OCI-LY1 (cell line): Measurements from ENCODE around the gene LAX1.

Source experiments
- H2AFZ ChIP-seq: fragments of 200-600 bp; sonication (generic), shearing (Covaris generic); 2 replicates; pipeline ENCODE4 v1.6.0; 2014; ENCODE audit warnings: antibody characterized with exemption, mild to moderate bottlenecking, low read length
- H3F3A ChIP-seq: fragments of 200-600 bp; sonication (generic), shearing (Covaris generic); 2 replicates; pipeline ENCODE4 v1.6.0; 2014; ENCODE audit warnings: mild to moderate bottlenecking, antibody characterized with exemption, low read length, moderate library complexity; ENCODE audit not compliant: insufficient read depth
- H3K27ac ChIP-seq: fragments of 200-600 bp; sonication (generic); 2 replicates; pipeline ENCODE4 v1.5.1; 2014; ENCODE audit warnings: low read length, mixed run types, mild to moderate bottlenecking, low read depth; ENCODE audit not compliant: poor library complexity, severe bottlenecking
- H3K27me3 ChIP-seq: fragments of 200-600 bp; sonication (generic); 2 replicates; pipeline ENCODE4 v1.6.0; 2014; ENCODE audit warnings: antibody characterized with exemption, mild to moderate bottlenecking, low read length, moderate library complexity; ENCODE audit not compliant: insufficient read depth
- H3K36me3 ChIP-seq: fragments of 200-600 bp; sonication (generic); 2 replicates; pipeline ENCODE4 v1.6.1; 2014; ENCODE audit warnings: mild to moderate bottlenecking, antibody characterized with exemption, low read length, moderate library complexity, mixed read lengths; ENCODE audit not compliant: insufficient read depth
- H3K4me1 ChIP-seq: fragments of 200-600 bp; sonication (generic); 2 replicates; pipeline ENCODE4 v1.5.1; 2014; ENCODE audit warnings: mild to moderate bottlenecking, low read length, moderate library complexity; ENCODE audit not compliant: insufficient read depth, severe bottlenecking
- H3K4me2 ChIP-seq: fragments of 200-600 bp; sonication (generic), shearing (Covaris generic); 2 replicates; pipeline ENCODE4 v1.6.1; 2014; ENCODE audit warnings: low read length
- H3K4me3 ChIP-seq: fragments of 200-600 bp; sonication (generic); 2 replicates; pipeline ENCODE4 v1.5.1; 2014; ENCODE audit warnings: low read length, low read depth, mild to moderate bottlenecking, mixed read lengths; ENCODE audit not compliant: poor library complexity, severe bottlenecking
- H3K79me2 ChIP-seq: fragments of 200-600 bp; shearing (Covaris generic); 2 replicates; pipeline ENCODE4 v1.6.1; 2016; ENCODE audit warnings: mixed run types, low read length, mixed read lengths; ENCODE audit not compliant: insufficient read depth
- H3K9ac ChIP-seq: fragments of 200-600 bp; sonication (generic), shearing (Covaris generic); 2 replicates; pipeline ENCODE4 v1.6.1; 2014; ENCODE audit warnings: mild to moderate bottlenecking, low read length, mixed read lengths
- H3K9me2 ChIP-seq: fragments of 200-600 bp; sonication (generic), shearing (Covaris generic); 2 replicates; pipeline ENCODE4 v1.6.1; 2014; ENCODE audit warnings: low read depth, mild to moderate bottlenecking, low read length, mixed read lengths
- H3K9me3 ChIP-seq: fragments of 200-600 bp; shearing (Covaris generic); 2 replicates; pipeline ENCODE4 v1.6.1; 2014; ENCODE audit warnings: low read length, mixed read lengths
- H4K20me1 ChIP-seq: fragments of 200-600 bp; sonication (generic), shearing (Covaris generic); 2 replicates; pipeline ENCODE4 v1.6.0; 2016; ENCODE audit warnings: mild to moderate bottlenecking, low read length; ENCODE audit not compliant: insufficient read depth
- EZH2 ChIP-seq: fragments of 200-600 bp; sonication (generic), shearing (Covaris generic); IDR thresholded peaks from 2 replicates; pipeline ENCODE4 v1.8.0; 2017; ENCODE audit warnings: borderline replicate concordance, mixed run types, mild to moderate bottlenecking, antibody characterized with exemption, low read length, moderate library complexity, mixed read lengths
- TF ChIP-seq, protein P1 (sequence below): fragments of 200-600 bp; sonication (generic), shearing (Covaris generic); IDR thresholded peaks from 2 replicates; pipeline ENCODE4 v1.5.1; 2017; ENCODE audit warnings: mild to moderate bottlenecking, antibody characterized with exemption, low read length, moderate library complexity, mixed read lengths

The LAX1 gene

GRCh38 chr1:203742436-203742835, 22.5 kb upstream of the LAX1 start:
- H3K36me3 ChIP-seq: no peaks in the 10 kb centered on the region
- no peaks in the 10 kb centered on the region for H3K79me2 ChIP-seq
- no peak overlapping the region for H3K4me3 ChIP-seq
- peaks cover 13% of the 10 kb centered on the region for H3K4me1 ChIP-seq
- no peak overlapping the region for H3K27ac ChIP-seq
- H3K9ac ChIP-seq: no peak overlapping the region
- H3F3A ChIP-seq: no peaks in the 10 kb centered on the region
- no peak overlapping the region for H3K4me2 ChIP-seq
- no peak overlapping the region for H2AFZ ChIP-seq
- H4K20me1 ChIP-seq: no peaks in the 10 kb centered on the region
- no peaks in the 10 kb centered on the region for H3K9me3 ChIP-seq
- H3K9me2 ChIP-seq: no peaks in the 10 kb centered on the region
- TF ChIP-seq, protein P1, sequence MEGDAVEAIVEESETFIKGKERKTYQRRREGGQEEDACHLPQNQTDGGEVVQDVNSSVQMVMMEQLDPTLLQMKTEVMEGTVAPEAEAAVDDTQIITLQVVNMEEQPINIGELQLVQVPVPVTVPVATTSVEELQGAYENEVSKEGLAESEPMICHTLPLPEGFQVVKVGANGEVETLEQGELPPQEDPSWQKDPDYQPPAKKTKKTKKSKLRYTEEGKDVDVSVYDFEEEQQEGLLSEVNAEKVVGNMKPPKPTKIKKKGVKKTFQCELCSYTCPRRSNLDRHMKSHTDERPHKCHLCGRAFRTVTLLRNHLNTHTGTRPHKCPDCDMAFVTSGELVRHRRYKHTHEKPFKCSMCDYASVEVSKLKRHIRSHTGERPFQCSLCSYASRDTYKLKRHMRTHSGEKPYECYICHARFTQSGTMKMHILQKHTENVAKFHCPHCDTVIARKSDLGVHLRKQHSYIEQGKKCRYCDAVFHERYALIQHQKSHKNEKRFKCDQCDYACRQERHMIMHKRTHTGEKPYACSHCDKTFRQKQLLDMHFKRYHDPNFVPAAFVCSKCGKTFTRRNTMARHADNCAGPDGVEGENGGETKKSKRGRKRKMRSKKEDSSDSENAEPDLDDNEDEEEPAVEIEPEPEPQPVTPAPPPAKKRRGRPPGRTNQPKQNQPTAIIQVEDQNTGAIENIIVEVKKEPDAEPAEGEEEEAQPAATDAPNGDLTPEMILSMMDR: no peak
- no peak for TF ChIP-seq EZH2
- H3K27me3 ChIP-seq: no peaks in the 10 kb centered on the region; the same call in 1 of the 2 replicates

DNA sequence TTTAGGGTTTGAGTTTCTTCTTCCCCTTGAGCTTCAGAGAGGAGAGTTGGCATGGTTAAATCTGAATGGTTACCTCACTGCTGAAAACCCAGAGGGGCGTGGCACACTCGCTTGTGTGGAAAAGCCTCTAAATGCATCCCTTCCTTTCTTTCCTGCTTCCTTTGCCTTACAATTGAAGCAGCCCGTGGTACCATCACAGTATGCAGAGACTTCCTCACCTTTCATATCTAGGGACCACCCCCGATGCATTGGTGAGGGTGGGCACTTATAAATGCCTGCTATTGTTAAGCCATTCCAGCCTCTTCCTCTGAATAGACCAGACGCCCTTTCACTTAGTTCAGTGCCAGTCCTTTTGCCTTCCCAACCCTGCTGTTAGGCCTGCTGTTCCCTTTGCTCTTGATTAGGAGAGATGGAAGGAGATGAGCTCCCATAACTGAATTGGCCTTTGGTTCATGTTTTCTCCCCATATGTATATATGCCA, 21.9 kb upstream of the LAX1 start:
- TF ChIP-seq, protein P1: no peak
- TF ChIP-seq EZH2: no peak
- Histone ChIP-seq H3K4me2 (no peak overlapping the region), H3K27ac (no peak overlapping the region)

DNA sequence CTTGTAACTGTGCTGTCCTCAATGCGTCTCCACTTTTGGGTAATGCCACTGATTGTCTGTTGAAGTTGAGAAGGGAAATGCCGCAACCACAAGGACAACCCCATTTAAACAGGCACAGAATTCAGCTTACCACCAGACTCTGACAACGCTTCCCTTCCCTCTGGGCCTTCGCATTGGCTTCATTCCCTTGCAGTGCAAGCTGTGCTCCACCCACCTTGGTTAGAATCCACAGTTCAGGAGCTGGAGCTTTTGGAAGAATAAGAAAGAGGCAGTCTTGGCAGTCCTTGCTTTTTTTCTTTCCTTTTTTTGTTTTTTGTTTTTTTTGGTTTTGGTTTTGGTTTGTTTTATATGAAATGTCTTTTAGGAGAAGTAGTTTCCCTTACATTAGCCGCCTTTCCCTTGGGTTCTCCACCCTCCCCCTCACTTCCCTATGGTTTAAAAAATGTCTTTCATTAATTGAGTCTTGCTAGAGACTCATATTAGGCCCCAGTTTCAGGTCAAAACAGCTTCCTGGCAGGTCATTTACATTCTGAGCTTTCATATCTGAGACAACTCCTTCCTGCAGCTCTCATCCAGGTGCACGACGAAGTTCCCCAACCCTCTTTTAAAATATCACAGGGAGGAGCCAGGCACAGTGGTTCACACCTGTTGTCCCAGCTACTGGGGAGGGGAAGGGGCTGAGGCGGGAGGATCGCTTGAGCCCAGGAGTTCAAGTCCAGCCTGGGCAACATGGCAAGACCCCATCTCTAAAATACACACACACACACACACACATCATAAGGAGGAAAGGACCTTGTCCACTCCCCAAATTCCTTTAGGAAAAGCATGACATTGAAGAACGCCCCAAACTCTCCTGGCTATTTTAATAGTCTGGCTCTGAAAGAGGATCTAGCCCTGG, 20.7 kb upstream of the LAX1 start:
- Histone ChIP-seq H3K27ac (peak overlapping the region; percentile 38), H3K79me2 (no peaks in the 10 kb centered on the region), H3K27me3 (no peaks in the 10 kb centered on the region), H3K4me1 (peaks cover 13% of the 10 kb centered on the region), H3K9me2 (no peaks in the 10 kb centered on the region), H3K4me2 (peak overlapping the region; percentile 28), H3K9me3 (no peaks in the 10 kb centered on the region), H3K4me3 (no peak overlapping the region), H3K36me3 (no peaks in the 10 kb centered on the region), H3F3A (no peaks in the 10 kb centered on the region), H4K20me1 (no peaks in the 10 kb centered on the region), H3K9ac (no peak overlapping the region), H2AFZ (no peak overlapping the region)
- TF ChIP-seq EZH2: no peak
- TF ChIP-seq, protein P1: no peak

More for the DNA sequence above, 21.9 kb upstream of the LAX1 start:
- H2AFZ ChIP-seq: no peak overlapping the region
- peaks cover 13% of the 10 kb centered on the region for H3K4me1 ChIP-seq
- no peaks in the 10 kb centered on the region; the same call in 1 of the 2 replicates for H3K27me3 ChIP-seq
- no peaks in the 10 kb centered on the region for H3K9me3 ChIP-seq
- H3K9me2 ChIP-seq: no peaks in the 10 kb centered on the region
- no peaks in the 10 kb centered on the region for H3K79me2 ChIP-seq
- no peak overlapping the region for H3K4me3 ChIP-seq
- no peaks in the 10 kb centered on the region for H4K20me1 ChIP-seq
- no peak overlapping the region for H3K9ac ChIP-seq
- H3K36me3 ChIP-seq: no peaks in the 10 kb centered on the region
- H3F3A ChIP-seq: no peaks in the 10 kb centered on the region
